ENCODE measurements around the gene CNST. TPM values are rescaled to one million over a fixed set of nuclear protein-coding genes. Genes with fewer than 3 reads are reported as not detected.

CNST gene
- total and polyA plus RNA-seq, 9 of the 15 experiments (the other 6 are each of a cell fraction or from before 2014, with no cell fraction given) = 17.0 to 55.3 (median 30.8) TPM

DNA sequence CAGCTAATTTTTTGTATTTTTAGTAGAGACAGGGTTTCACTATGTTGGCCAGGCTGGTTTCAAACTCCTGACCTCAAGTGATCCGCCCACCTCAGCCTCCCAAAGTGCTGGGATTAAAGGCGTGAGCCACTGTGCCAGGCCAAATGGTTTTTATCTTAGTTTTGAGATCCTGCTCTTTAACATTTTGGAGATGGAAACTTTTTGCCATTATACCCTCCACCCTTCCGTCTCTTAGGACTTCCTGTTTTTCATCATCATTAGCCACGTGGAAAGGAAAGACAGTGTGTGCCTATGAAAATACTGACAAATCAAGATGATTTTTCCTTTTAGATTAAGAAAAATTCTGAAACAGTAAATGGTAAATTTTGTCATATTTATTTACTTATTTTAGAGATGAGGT lies 5.1 kb downstream of the CNST start (continued):
- TF ChIP-seq, protein P1, sequence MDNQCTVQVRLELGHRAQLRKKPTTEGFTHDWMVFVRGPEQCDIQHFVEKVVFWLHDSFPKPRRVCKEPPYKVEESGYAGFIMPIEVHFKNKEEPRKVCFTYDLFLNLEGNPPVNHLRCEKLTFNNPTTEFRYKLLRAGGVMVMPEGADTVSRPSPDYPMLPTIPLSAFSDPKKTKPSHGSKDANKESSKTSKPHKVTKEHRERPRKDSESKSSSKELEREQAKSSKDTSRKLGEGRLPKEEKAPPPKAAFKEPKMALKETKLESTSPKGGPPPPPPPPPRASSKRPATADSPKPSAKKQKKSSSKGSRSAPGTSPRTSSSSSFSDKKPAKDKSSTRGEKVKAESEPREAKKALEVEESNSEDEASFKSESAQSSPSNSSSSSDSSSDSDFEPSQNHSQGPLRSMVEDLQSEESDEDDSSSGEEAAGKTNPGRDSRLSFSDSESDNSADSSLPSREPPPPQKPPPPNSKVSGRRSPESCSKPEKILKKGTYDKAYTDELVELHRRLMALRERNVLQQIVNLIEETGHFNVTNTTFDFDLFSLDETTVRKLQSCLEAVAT (IDR thresholded peaks at IDR 0.05) = peak in 1 of 2 experiments; percentile 37; a peak in 1 of 4 replicates
- TF ChIP-seq NFRKB (IDR thresholded peaks at IDR 0.05; ENCODE audit: low read depth) = 0 out of 2 replicates have a peak, but pooled peaks have one; percentile 39
- peak; percentile 98 for TF ChIP-seq SPI1 (IDR thresholded peaks at IDR 0.05; ENCODE audit: borderline replicate concordance, low read depth, low read length)
- peak in 1 of 2 experiments; percentile 55; a peak in 1 of 4 replicates for TF ChIP-seq ZNF639 (CRISPR knock-in tag; conservative IDR thresholded peaks at IDR 0.05 in 1 of 2, IDR thresholded peaks at IDR 0.05 in 1 of 2)
- peak; percentile 64 for TF ChIP-seq GABPA (tag; conservative IDR thresholded peaks at IDR 0.05; ENCODE audit: low read depth)
- TF ChIP-seq, protein P2, sequence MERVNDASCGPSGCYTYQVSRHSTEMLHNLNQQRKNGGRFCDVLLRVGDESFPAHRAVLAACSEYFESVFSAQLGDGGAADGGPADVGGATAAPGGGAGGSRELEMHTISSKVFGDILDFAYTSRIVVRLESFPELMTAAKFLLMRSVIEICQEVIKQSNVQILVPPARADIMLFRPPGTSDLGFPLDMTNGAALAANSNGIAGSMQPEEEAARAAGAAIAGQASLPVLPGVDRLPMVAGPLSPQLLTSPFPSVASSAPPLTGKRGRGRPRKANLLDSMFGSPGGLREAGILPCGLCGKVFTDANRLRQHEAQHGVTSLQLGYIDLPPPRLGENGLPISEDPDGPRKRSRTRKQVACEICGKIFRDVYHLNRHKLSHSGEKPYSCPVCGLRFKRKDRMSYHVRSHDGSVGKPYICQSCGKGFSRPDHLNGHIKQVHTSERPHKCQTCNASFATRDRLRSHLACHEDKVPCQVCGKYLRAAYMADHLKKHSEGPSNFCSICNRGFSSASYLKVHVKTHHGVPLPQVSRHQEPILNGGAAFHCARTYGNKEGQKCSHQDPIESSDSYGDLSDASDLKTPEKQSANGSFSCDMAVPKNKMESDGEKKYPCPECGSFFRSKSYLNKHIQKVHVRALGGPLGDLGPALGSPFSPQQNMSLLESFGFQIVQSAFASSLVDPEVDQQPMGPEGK (CRISPR knock-in tag; IDR thresholded peaks at IDR 0.05; ENCODE audit: borderline replicate concordance) = 0 out of 2 replicates have a peak, but pooled peaks have one; percentile 15
- TF ChIP-seq ZBTB11 (CRISPR knock-in tag; IDR thresholded peaks at IDR 0.05) = 0 out of 6 replicates have a peak, but pooled peaks of 1 of the 3 experiments have one; percentile 50
- peak; percentile 41; the same call in 1 of the 2 replicates for TF ChIP-seq CXXC5 (CRISPR knock-in tag; IDR thresholded peaks at IDR 0.05)
- TF ChIP-seq MYC (IDR thresholded peaks at IDR 0.05; ENCODE audit: low read depth, low read length) = peak; percentile 92
- peak; percentile 71; the same call in 1 of the 2 replicates for TF ChIP-seq MYC (CRISPR knock-in tag; IDR thresholded peaks at IDR 0.05; ENCODE audit: borderline replicate concordance, low read depth)
- peak; percentile 58 for TF ChIP-seq ELF1 (tag; IDR thresholded peaks at IDR 0.05)
- TF ChIP-seq BHLHE40 (IDR thresholded peaks at IDR 0.05; ENCODE audit: low read length) = peak; percentile 7; the same call in 1 of the 2 replicates
- 0 out of 4 replicates have a peak, but pooled peaks of 1 of the 2 experiments have one; percentile 14 for TF ChIP-seq FOXK2 (conservative IDR thresholded peaks at IDR 0.05 in 1 of 2, IDR thresholded peaks at IDR 0.05 in 1 of 2; ENCODE audit: low read depth in 2 of 2)
- TF ChIP-seq ZNF175 (CRISPR knock-in tag; IDR thresholded peaks at IDR 0.05; ENCODE audit: low read depth) = peak; percentile 38; the same call in 1 of the 2 replicates
- TF ChIP-seq, protein P3, sequence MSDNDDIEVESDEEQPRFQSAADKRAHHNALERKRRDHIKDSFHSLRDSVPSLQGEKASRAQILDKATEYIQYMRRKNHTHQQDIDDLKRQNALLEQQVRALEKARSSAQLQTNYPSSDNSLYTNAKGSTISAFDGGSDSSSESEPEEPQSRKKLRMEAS (CRISPR knock-in tag; IDR thresholded peaks at IDR 0.05) = peak; percentile 6; the same call in 1 of the 2 replicates
- TF ChIP-seq DMBX1 (CRISPR knock-in tag; IDR thresholded peaks at IDR 0.05; ENCODE audit: borderline replicate concordance) = 0 out of 2 replicates have a peak, but pooled peaks have one; percentile 66
- 0 out of 2 replicates have a peak, but pooled peaks have one; percentile 19 for TF ChIP-seq CC2D1A (IDR thresholded peaks at IDR 0.05)

Data from K562 (cell line).